Body of pancreas (tissue), 4 donors: ENCODE measurements around the gene UMAD1.

ENCODE experiments used
- CTCF ChIP-seq, 7 experiments: fragments of 450-650 bp in 4 of 7; fragments of 200-600 bp in 3 of 7; sonication (generic) in 3 of 7; IDR thresholded peaks; one replicate each; pipeline ENCODE4 v1.5.1; 2016 to 2019; ENCODE audit warnings: antibody characterized with exemption in 7 of 7
- POLR2A ChIP-seq, 3 donors: fragments of 450-650 bp; IDR thresholded peaks; one replicate each; pipeline ENCODE4 v1.6.1; 2016; ENCODE audit warnings: antibody characterized with exemption in 3 of 3, mild to moderate bottlenecking in 2 of 3

- TF ChIP-seq CTCF (IDR thresholded peaks at IDR 0.05) (no peak), POLR2A (IDR thresholded peaks at IDR 0.05) (no peak)
Observed at GRCh38 chr7:7773334-7774309, 133.1 kb downstream of the UMAD1 start.
